Measurements from ENCODE around the gene CTSE.

CTSE gene

GRCh38 chr1:205967554-205968335 lies 56.0 kb downstream of the CTSE start:
- DNase-seq: no peak

- DNase-seq: no peak
Observed at GRCh38 chr1:205965036-205965884, 58.4 kb downstream of the CTSE start.

- DNase-seq: peak; percentile 31
Observed at GRCh38 chr1:205963352-205964155, 60.1 kb downstream of the CTSE start.

DNA sequence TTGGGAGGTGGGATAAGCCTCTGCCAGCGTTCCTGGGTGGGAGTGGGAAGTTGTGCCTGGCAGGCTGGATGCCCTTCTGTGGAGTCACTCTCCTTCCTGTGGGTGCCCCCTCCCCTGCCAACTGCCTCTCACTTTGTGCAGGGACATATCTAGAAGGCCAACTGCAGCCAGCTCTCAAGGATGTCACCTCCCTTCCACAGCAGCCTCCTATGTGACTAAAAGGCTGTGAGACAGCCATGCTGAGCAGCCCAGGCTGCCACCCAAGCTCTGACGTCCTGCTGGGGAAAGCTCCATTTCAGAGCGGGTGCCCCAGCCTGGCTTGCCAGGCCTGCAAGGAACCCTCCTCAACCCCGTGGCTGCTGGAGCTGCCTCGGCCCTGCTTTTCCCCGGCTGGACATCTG lies 60.9 kb downstream of the CTSE start:
- no peak for DNase-seq

GRCh38 chr1:205961991-205962820 lies 61.5 kb downstream of the CTSE start:
- DNase-seq: no peak

- DNase-seq: peak; percentile 49
Observed at GRCh38 chr1:205961405-205961804, 62.3 kb downstream of the CTSE start.

DNA sequence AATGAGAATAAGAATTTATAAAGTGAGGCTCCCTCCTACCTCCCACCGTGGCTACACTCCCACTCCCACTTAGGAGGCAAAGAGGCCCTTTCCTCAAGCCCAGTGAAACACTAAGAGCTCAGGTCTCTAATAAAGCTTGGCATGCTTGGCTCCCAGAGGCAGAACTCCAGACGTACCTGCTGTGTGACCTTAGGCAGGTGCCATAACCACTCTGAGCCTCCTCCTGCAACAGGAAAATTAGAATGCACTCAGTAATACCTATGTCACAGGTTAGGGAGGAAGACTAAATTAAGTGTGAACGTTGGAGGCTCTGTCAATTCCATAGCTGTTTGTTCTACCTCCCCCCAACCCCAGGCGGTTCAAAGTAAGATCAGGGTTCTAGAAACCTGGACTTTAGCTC lies 63.9 kb downstream of the CTSE start:
- DNase-seq: no peak
